Kidney epithelial cell (primary cell): ENCODE results near the gene KCNMA1. TPM values are rescaled to one million over a fixed set of nuclear protein-coding genes. Genes with fewer than 3 reads are reported as not detected.

Source experiments
- DNase-seq: peaks from one replicate; pipeline ENCODE4 v3.0.0-alpha.2; 2010; ENCODE audit warnings: low read depth
- H3K27me3 ChIP-seq: 2 replicates; pipeline ENCODE4 v1.6.0; 2011; ENCODE audit warnings: low read length; ENCODE audit not compliant: control insufficient read depth, insufficient read depth
- H3K36me3 ChIP-seq: 2 replicates; pipeline ENCODE4 v1.5.1; 2011; ENCODE audit warnings: low read length; ENCODE audit not compliant: control insufficient read depth, insufficient read depth
- H3K4me3 ChIP-seq: 2 replicates; pipeline ENCODE4 v1.5.1; 2011; ENCODE audit warnings: low read depth, mild to moderate bottlenecking, control low read depth, low read length
- CTCF ChIP-seq: IDR thresholded peaks from 2 replicates; pipeline ENCODE4 v1.5.1; 2011; ENCODE audit warnings: mild to moderate bottlenecking, moderate library complexity, low read length, control low read depth, inconsistent platforms; ENCODE audit not compliant: insufficient read depth, poor library complexity, severe bottlenecking
- total RNA-seq: library from RNA; depleted of rRNA; stranded (reverse); fragments of >200 nt; gene quantifications from 2 replicates; pipeline ENCODE4 v1.2.3, GENCODE V29; 2015

Gene KCNMA1
- total RNA-seq, 1 donor from 2014 or later: 18.9 TPM

GRCh38 chr10:76839276-76839675 lies 798.3 kb downstream of the KCNMA1 start:
- DNase-seq: no peak
- no peaks in the 10 kb centered on the region for H3K27me3 ChIP-seq
- no peak for TF ChIP-seq CTCF
- no peak overlapping the region for H3K4me3 ChIP-seq
- no peaks in the 10 kb centered on the region for H3K36me3 ChIP-seq

- H3K27me3 ChIP-seq: peaks cover 2% of the 10 kb centered on the region
- H3K4me3 ChIP-seq: no peak overlapping the region
- DNase-seq: no peak
- H3K36me3 ChIP-seq: no peaks in the 10 kb centered on the region
- TF ChIP-seq CTCF: no peak
Observed at GRCh38 chr10:76830218-76830617, 807.4 kb downstream of the KCNMA1 start.

GRCh38 chr10:76829724-76830123 lies 807.9 kb downstream of the KCNMA1 start:
- no peaks in the 10 kb centered on the region for H3K36me3 ChIP-seq
- H3K4me3 ChIP-seq: no peak overlapping the region
- H3K27me3 ChIP-seq: peaks cover 2% of the 10 kb centered on the region
- TF ChIP-seq CTCF: no peak
- no peak for DNase-seq
